GM21381 (cell line): Measurements from ENCODE around the gene AGBL4.
"Not testable (repeated sequence)": the region's sequence is repeated elsewhere in the genome, so short reads cannot be mapped to it uniquely, and the experiment has no call there.

Experiments used
- ATAC-seq: cut with Tn5 transposase; IDR thresholded peaks from one replicate; pipeline ENCODE4 v1.9.1; 2021; ENCODE audit warnings: mild to moderate bottlenecking, moderate library complexity; ENCODE audit not compliant: unreplicated experiment

Gene AGBL4

DNA sequence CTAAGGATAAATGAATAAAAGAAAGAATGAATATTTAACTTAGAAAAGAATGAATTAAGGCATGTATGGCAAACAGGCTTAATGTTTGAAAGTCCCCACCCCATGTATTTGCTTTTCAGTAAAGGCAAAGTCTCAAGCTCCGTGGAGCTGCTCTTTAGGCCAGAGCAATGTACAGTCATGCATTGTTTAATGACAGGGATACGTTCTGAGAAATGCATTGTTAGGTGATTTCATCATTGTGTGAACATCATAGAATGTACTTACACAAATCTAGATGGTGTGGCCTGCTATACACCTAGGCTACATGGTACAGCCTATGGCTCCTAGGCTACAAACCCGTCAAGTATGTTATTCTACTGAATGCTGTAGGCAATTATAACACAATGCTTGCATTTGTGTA is 1500.2 kb downstream of the AGBL4 start:
- no peak for ATAC-seq

DNA sequence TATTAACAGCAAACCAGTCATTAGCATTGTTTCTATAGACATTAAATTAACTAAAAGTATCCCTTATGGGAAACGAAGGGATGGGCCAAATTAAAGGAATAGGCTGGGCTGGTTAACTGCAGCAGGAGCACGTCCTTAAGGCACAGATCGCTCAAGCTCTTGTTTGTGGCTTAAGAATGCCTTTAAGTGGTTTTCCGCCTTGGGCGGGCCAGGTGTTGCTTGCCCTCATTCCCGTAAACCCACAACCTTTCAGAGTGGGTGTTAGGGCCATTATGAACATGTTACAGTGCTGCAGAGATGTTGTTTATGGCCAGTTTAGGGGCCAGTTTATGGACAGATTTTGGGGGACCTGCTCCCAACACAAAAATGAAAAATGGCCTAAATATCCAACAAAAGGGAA is 1503.9 kb downstream of the AGBL4 start:
- ATAC-seq = not testable (repeated sequence)

GRCh38 chr1:48506870-48507269 is 1516.9 kb downstream of the AGBL4 start:
- no peak for ATAC-seq

- ATAC-seq = no peak
Observed at GRCh38 chr1:48500541-48501450, 1523.0 kb downstream of the AGBL4 start.

- no peak for ATAC-seq
Observed at GRCh38 chr1:48499211-48499735, 1524.5 kb downstream of the AGBL4 start.

DNA sequence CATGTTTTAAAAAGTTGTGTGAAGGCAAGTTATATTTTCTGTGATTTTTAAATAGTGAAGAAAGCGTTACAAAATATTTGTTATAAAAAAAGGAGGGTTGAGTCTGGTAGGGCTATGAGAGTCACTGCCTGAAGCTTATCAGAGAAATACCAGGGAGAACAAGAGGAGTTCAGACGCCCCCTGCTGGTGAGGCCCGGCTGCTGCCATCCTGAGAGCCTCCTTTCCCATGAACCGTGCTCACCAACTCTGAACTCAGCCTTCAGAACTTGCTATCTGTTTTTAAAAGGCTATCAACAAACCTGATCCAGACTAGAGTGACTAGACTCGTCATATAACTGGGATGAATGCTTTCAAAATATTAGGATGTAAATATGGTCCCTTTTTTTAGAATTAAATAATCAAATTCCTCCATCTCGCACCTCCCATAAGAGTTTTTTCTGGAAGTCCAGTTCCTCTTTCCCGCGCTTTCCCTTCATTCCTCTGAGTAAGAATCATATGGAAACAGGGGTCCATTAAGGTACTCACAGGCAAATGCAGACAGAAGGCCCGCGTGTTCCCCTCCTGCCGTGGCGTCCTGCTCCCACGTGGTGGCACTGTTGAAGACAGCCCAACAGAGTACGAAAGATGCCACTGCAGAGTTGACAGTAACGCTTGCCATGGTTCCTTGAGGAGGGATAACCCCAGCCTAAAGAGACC is 1525.5 kb downstream of the AGBL4 start:
- ATAC-seq = peak; percentile 83

- no peak for ATAC-seq
Observed at GRCh38 chr1:48495911-48496310, 1527.8 kb downstream of the AGBL4 start.

DNA sequence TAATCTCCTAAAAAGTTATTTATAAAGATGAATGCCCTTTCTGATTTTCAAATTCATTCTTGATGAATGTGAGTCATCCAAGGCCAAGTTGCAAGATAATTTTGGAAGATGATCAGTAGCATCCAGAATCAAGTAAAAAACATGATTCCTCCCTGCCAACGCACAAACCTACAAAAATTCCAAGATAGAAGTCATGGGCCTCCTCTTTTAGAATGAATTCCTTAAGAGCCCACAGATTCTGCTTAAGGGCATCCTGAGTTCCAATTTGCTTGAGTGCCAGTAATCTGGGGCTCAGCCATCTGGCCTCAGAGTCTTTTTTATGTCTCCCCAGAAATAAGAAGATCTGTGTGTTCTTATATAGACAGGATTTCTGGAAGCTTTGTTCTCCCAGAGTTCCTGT is 1528.6 kb downstream of the AGBL4 start:
- ATAC-seq = no peak

GRCh38 chr1:48493970-48494769 is 1529.6 kb downstream of the AGBL4 start:
- ATAC-seq = no peak

- no peak for ATAC-seq
Observed at GRCh38 chr1:48493041-48493440, 1530.7 kb downstream of the AGBL4 start.

GRCh38 chr1:48492392-48492791 is 1531.4 kb downstream of the AGBL4 start:
- no peak for ATAC-seq

DNA sequence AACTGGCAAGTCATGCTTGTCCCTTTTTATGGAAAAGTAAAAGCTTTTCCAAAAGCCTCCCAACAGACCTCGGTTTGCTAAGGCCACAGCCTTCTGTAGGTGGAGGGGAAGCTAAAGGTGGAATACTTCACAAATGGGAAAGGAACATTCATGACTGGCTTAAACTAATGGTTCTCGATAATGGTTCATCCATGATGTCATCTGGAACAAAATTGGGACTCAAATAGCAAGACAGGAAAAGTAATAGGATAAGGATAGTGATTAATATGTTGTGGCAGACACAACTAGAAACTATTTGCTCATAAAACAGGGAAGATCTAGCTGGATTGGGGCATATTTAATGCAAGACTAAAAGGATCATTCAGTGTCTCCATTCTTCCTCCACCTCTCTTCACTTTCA is 1535.0 kb downstream of the AGBL4 start:
- ATAC-seq = no peak
